ENCODE measurements around the gene AJAP1.

AJAP1 gene

GRCh38 chr1:4781646-4782045 lies 127.2 kb downstream of the AJAP1 start:
- FAIRE-seq, result no peak

- no peak for FAIRE-seq
Observed at GRCh38 chr1:4784761-4785160, 130.4 kb downstream of the AJAP1 start.

- no peak for FAIRE-seq
Observed at GRCh38 chr1:4786055-4786454, 131.6 kb downstream of the AJAP1 start.

- FAIRE-seq, result no peak
Observed at GRCh38 chr1:4787551-4787950, 133.1 kb downstream of the AJAP1 start.

GRCh38 chr1:4792565-4792964 lies 138.2 kb downstream of the AJAP1 start:
- FAIRE-seq, result no peak

- no peak for FAIRE-seq
Observed at GRCh38 chr1:4794020-4794780, 139.8 kb downstream of the AJAP1 start.

- FAIRE-seq, result no peak
Observed at GRCh38 chr1:4796161-4797015, 142.0 kb downstream of the AJAP1 start.

- no peak for FAIRE-seq
Observed at GRCh38 chr1:4797016-4797410, 142.6 kb downstream of the AJAP1 start.

GRCh38 chr1:4797429-4797828 lies 143.0 kb downstream of the AJAP1 start:
- no peak for FAIRE-seq

- FAIRE-seq, result no peak
Observed at GRCh38 chr1:4801192-4801924, 146.9 kb downstream of the AJAP1 start.

GRCh38 chr1:4802024-4802423 lies 147.6 kb downstream of the AJAP1 start:
- FAIRE-seq, result no peak

GRCh38 chr1:4803335-4803734 lies 148.9 kb downstream of the AJAP1 start:
- no peak for FAIRE-seq

- FAIRE-seq, result no peak
Observed at GRCh38 chr1:4805987-4806386, 151.6 kb downstream of the AJAP1 start.

- no peak for FAIRE-seq
Observed at GRCh38 chr1:4820543-4820942, 166.1 kb downstream of the AJAP1 start.

GRCh38 chr1:4825800-4826450 lies 171.5 kb downstream of the AJAP1 start:
- no peak for FAIRE-seq

- no peak for FAIRE-seq
Observed at GRCh38 chr1:4830707-4831106, 176.3 kb downstream of the AJAP1 start.

GRCh38 chr1:4836574-4836973 lies 182.2 kb downstream of the AJAP1 start:
- no peak for FAIRE-seq

- no peak for FAIRE-seq
Observed at GRCh38 chr1:4837031-4837600, 182.7 kb downstream of the AJAP1 start.

- FAIRE-seq, result no peak
Observed at GRCh38 chr1:4837752-4838151, 183.3 kb downstream of the AJAP1 start.

- no peak for FAIRE-seq
Observed at GRCh38 chr1:4838231-4838630, 183.8 kb downstream of the AJAP1 start.

Data from A204.1 (cell line).